ENCODE measurements around the gene INO80B. TPM values are rescaled to one million over a fixed set of nuclear protein-coding genes. Genes with fewer than 3 reads are reported as not detected.

INO80B gene
- total RNA-seq, 2 donors from 2014 or later, result 15.4 to 17.8 TPM

- no peaks in the 10 kb centered on the region for H3K9me3 ChIP-seq
- H3K4me3 ChIP-seq, result no peak overlapping the region
- no peak for ATAC-seq (ENCODE audit: insufficient number of reproducible peaks, low FRiP score, low read depth)
- TF ChIP-seq CTCF (IDR thresholded peaks at IDR 0.05), result no peak
- no peak for DNase-seq (ENCODE audit: low spot score)
- H3K27me3 ChIP-seq (replicated peaks; ENCODE audit: insufficient read depth), result no peaks in the 10 kb centered on the region
- H3K4me1 ChIP-seq (ENCODE audit: control insufficient read depth in 1 of 2, low read depth in 2 of 2), result peaks cover 0 to 17% of the 10 kb centered on the region in 2 donors
- H3K27ac ChIP-seq, result no peak overlapping the region
- H3K36me3 ChIP-seq, result peaks cover 6% of the 10 kb centered on the region
Observed at GRCh38 chr2:74423231-74424095, 31.4 kb upstream of the INO80B start.

GRCh38 chr2:74424139-74424992 is 30.5 kb upstream of the INO80B start:
- peaks cover 12% of the 10 kb centered on the region for H3K36me3 ChIP-seq
- H3K4me1 ChIP-seq (ENCODE audit: control insufficient read depth in 1 of 2, low read depth in 2 of 2), result peaks cover 0 to 13% of the 10 kb centered on the region in 2 donors

GRCh38 chr2:74424995-74425406 is 29.9 kb upstream of the INO80B start:
- Histone ChIP-seq H3K4me1 (ENCODE audit: control insufficient read depth in 1 of 2, low read depth in 2 of 2) (peaks cover 0 to 13% of the 10 kb centered on the region in 2 donors), H3K27ac (no peak overlapping the region), H3K27me3 (replicated peaks; ENCODE audit: insufficient read depth) (no peaks in the 10 kb centered on the region), H3K4me3 (no peak overlapping the region), H3K9me3 (no peaks in the 10 kb centered on the region), H3K36me3 (peaks cover 17% of the 10 kb centered on the region)
- ATAC-seq (ENCODE audit: insufficient number of reproducible peaks, low FRiP score, low read depth) (no peak), DNase-seq (ENCODE audit: low spot score) (no peak)
- no peak for TF ChIP-seq CTCF (IDR thresholded peaks at IDR 0.05)

More at GRCh38 chr2:74424139-74424992, 30.5 kb upstream of the INO80B start:
- no peak overlapping the region for H3K27ac ChIP-seq
- no peaks in the 10 kb centered on the region for H3K9me3 ChIP-seq
- ATAC-seq (ENCODE audit: insufficient number of reproducible peaks, low FRiP score, low read depth) (no peak), DNase-seq (ENCODE audit: low spot score) (no peak)
- H3K27me3 ChIP-seq (replicated peaks; ENCODE audit: insufficient read depth), result no peaks in the 10 kb centered on the region
- no peak overlapping the region for H3K4me3 ChIP-seq
- TF ChIP-seq CTCF (IDR thresholded peaks at IDR 0.05), result no peak

- DNase-seq (ENCODE audit: low spot score) (no peak), ATAC-seq (ENCODE audit: insufficient number of reproducible peaks, low FRiP score, low read depth) (no peak)
- H3K36me3 ChIP-seq, result peaks cover 22% of the 10 kb centered on the region
- H3K27ac ChIP-seq, result no peak overlapping the region
- no peak overlapping the region for H3K4me3 ChIP-seq
- no peak for TF ChIP-seq CTCF (IDR thresholded peaks at IDR 0.05)
- H3K9me3 ChIP-seq, result no peaks in the 10 kb centered on the region
- no peaks in the 10 kb centered on the region for H3K27me3 ChIP-seq (replicated peaks; ENCODE audit: insufficient read depth)
- peaks cover 0 to 13% of the 10 kb centered on the region in 2 donors for H3K4me1 ChIP-seq (ENCODE audit: control insufficient read depth in 1 of 2, low read depth in 2 of 2)
Observed at GRCh38 chr2:74425523-74425922, 29.4 kb upstream of the INO80B start.

GRCh38 chr2:74426181-74426758 is 28.6 kb upstream of the INO80B start:
- H3K36me3 ChIP-seq, result peaks cover 26% of the 10 kb centered on the region
- H3K4me1 ChIP-seq (ENCODE audit: control insufficient read depth in 1 of 2, low read depth in 2 of 2), result peaks cover 0 to 7% of the 10 kb centered on the region in 2 donors
- no peak overlapping the region for H3K4me3 ChIP-seq
- no peaks in the 10 kb centered on the region for H3K9me3 ChIP-seq
- H3K27ac ChIP-seq, result no peak overlapping the region
- DNase-seq (ENCODE audit: low spot score), result no peak
- no peak for ATAC-seq (ENCODE audit: insufficient number of reproducible peaks, low FRiP score, low read depth)
- H3K27me3 ChIP-seq (replicated peaks; ENCODE audit: insufficient read depth), result no peaks in the 10 kb centered on the region
- no peak for TF ChIP-seq CTCF (IDR thresholded peaks at IDR 0.05)
